AG04449 (cell line): ENCODE data around the gene ZFPL1.

ENCODE experiments used
- CTCF ChIA-PET: fragments of 350-600 bp; formaldehyde crosslinking; extraction: SDS; loops from one replicate; lab custom pipeline; 2021; ENCODE audit warnings: antibody characterized with exemption; lab: Yijun Ruan, JAX
- POLR2A ChIA-PET: fragments of 400-600, 350-600 bp; formaldehyde crosslinking; extraction: SDS; loops from one replicate; lab custom pipeline; 2020; ENCODE audit warnings: antibody characterized with exemption, inconsistent platforms; lab: Yijun Ruan, JAX
- DNase-seq: peaks from one replicate; pipeline ENCODE4 v3.0.0-alpha.2; 2010; ENCODE audit warnings: low read depth, low spot score
- H3K4me3 ChIP-seq: 2 replicates; pipeline ENCODE4 v1.5.1; 2011; ENCODE audit warnings: low read depth, mild to moderate bottlenecking, control low read depth, low read length
- TF ChIP-seq, protein P1 (sequence below): IDR thresholded peaks from one replicate; pipeline ENCODE4 v1.5.1; 2011; ENCODE audit warnings: mild to moderate bottlenecking, moderate library complexity, low read length, control low read depth, inconsistent platforms; ENCODE audit not compliant: insufficient read depth; ENCODE audit errors: missing control alignments

ZFPL1 gene

DNA sequence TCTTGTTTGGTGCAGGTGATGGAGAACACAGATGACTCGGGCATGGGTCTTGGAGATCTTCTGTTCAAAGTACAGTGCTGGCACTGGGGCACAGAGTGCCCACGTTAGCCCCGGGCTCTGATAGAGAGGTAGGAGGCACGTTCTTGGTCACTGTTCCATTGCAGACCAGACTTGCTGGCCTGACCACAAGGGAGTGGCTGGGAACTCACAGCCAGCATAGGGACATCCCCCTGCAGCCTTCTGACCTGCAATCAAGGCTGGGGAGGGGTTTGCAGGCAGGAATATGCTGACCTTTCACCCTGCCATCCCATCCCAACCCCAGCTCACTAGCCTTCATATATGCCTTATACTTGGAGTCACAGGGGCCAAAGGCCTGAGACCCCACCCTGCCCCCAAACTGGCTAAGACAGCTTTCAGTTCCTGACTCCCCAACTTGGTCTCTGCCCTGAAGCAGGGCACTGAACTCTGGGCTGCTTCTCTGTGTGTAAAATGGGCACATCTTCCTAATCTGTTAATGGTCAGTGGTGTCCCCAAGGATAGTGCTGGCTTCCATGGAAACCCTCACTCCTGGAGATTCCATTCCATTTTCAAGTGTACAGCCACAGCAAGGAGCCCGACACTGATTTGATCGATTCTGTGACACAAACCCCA, 42.7 kb downstream of the ZFPL1 start:
- TF ChIP-seq, protein P1, sequence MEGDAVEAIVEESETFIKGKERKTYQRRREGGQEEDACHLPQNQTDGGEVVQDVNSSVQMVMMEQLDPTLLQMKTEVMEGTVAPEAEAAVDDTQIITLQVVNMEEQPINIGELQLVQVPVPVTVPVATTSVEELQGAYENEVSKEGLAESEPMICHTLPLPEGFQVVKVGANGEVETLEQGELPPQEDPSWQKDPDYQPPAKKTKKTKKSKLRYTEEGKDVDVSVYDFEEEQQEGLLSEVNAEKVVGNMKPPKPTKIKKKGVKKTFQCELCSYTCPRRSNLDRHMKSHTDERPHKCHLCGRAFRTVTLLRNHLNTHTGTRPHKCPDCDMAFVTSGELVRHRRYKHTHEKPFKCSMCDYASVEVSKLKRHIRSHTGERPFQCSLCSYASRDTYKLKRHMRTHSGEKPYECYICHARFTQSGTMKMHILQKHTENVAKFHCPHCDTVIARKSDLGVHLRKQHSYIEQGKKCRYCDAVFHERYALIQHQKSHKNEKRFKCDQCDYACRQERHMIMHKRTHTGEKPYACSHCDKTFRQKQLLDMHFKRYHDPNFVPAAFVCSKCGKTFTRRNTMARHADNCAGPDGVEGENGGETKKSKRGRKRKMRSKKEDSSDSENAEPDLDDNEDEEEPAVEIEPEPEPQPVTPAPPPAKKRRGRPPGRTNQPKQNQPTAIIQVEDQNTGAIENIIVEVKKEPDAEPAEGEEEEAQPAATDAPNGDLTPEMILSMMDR = no peak
- H3K4me3 ChIP-seq = no peak overlapping the region
- DNase-seq = no peak
- CTCF ChIA-PET = interaction anchor here (1.0 to 1.4 kb wide), 3 partner anchors 13 to 139 kb away, joined by 3 read pairs; no protein-coding TSS in a partner anchor
- POLR2A ChIA-PET = interaction anchor here (2.2 kb wide), 1 partner anchor 8 kb away, joined by 7 read pairs; no protein-coding TSS in a partner anchor

DNA sequence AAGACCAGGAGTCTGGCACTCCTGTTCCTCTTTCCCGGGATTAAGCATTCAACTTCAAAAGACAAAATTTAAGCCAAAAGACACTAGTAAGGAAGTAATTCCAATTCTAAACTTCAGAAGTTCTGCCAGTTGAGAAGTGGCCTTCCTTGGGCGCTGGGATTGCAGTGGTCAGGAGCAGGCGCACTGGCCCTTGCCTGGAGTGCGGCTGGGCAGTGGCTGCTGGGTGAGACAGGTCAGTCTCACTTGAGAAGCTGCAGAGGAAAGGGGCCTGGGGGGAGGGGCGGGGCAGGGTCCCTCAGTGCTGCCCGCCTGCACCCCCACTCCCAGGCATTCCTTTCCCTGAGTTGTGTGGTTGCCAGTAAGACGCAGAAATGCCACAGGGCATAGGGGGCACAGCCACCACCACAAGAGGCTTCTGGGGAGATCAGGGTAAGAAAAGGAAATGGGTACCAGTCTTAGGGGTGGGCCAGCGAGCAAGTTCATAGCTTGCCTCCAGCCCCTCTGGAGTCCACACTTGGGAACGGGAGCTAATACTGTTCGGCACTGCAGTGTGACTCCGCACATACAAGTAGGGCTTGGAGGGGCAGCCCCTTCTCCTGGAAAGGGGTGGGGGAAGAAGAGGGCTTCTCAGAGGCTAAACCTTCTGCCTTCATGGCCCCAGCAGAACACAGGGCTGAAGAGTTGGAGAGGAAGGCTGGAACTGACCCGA, 43.6 kb downstream of the ZFPL1 start:
- ChIA-PET CTCF (interaction anchor here (1.0 to 1.9 kb wide), 4 partner anchors 10 to 113 kb away, joined by 3 to 11 read pairs (median 4); partner anchors contain the start of genes ARL2, TM7SF2 and ZNHIT2), POLR2A (interaction anchor here (0.6 kb wide), 1 partner anchor 63 kb away, joined by 3 read pairs; no protein-coding TSS in a partner anchor)
- TF ChIP-seq, protein P1 = no peak
- H3K4me3 ChIP-seq = no peak overlapping the region
- no peak for DNase-seq

DNA sequence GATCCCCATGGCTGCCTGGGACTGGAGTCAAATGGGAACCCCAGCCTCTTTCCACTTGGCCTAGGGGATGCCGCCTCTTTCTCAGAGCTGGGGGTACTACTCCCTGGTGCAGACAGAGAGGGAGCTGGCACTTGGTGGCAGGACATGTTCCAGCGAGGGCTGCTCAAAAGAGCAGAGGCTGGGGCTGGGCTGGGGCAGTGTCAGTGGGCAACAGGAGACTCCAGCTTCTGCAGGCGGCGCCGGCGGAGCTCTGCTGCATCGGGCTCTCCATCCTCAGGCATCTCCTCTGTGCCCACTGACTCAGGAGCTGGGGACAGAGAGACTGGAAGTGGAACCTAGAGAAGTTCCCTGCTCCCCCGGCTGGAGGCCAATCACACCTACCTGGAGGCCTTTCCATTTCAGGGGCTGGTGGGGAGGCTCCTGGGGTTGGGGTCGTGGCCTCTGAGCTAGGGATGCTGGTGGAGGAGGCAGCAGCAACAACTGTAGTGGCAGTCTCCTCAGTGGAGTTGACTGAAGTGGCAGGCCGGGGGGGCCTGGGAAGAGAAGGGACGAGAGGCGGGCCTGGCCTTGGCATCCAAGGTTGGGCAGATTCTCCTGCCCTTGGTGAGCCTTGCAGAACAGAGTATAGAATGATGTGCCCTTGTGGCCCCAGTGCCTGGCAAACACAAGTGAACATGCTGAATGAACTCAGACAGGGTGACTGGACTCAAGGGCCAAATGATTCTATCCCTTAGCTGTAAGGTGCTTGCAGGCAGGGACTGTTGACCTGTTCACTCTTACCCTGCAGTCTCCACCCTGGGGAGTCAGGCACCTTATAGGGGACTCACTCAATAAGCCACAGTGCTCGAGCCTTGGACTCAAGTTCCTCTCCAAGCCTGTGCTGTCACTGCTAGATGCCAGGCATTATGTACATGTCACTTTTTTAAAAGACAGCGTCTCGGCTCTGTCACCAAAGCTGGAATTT, 44.4 kb downstream of the ZFPL1 start:
- CTCF ChIA-PET = interaction anchor here (1.3 to 1.9 kb wide), 4 partner anchors 11 to 114 kb away, joined by 3 to 11 read pairs (median 5); partner anchors contain the start of genes ARL2, TM7SF2 and ZNHIT2
- POLR2A ChIA-PET = interaction anchor here (0.6 kb wide), 1 partner anchor 334 kb away, joined by 3 read pairs; no protein-coding TSS in a partner anchor
- no peak overlapping the region for H3K4me3 ChIP-seq
- TF ChIP-seq, protein P1 = no peak
- DNase-seq = no peak

DNA sequence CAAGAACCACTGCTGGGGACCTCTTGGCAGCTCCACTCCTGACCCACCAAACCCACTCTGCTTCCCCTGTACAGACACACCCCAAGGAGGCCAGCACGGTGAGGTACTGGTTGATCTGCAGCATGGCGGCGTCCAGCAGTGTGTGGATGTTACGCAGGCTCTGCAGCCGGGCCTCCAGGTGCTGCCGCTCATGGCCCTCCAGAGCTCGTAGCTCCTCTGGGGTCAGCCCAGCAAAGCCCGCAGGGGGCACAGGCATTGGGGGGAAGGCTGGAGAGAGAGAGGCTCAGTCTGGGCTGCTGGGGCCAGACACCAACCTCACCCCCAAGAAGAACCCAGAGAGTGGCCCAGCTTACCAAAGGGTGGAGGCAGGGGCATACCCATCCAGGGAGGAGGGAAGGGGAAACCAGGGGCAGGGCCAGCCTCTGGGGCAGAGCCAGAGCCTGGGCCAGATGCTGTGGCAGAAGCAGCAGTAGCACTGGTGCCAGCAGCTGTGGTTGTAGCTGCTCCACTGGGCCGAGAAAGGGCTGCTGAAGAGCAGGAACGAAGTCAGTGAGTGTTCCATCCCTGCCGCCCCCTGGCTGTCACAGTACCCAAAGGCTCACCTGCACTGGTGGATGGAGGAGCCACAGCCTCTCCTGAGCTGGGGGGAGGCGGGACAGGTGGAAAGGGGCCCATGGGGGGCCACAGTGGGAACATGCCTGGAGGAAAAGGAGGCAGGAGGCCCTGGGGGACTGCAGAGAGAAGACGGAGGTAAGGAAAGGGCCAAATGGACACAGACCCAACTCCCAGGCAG, 45.8 kb downstream of the ZFPL1 start:
- no peak overlapping the region for H3K4me3 ChIP-seq
- no peak for DNase-seq
- TF ChIP-seq, protein P1 = no peak
- POLR2A ChIA-PET = interaction anchor here (2.4 kb wide), 1 partner anchor 8 kb away, joined by 12 read pairs; the partner anchor contains the start of genes FAU and MRPL49
- CTCF ChIA-PET = interaction anchor here (0.7 to 1.6 kb wide), 4 partner anchors 9 to 19 kb away, joined by 3 to 6 read pairs (median 4); partner anchors contain the start of genes TM7SF2 and ZNHIT2

DNA sequence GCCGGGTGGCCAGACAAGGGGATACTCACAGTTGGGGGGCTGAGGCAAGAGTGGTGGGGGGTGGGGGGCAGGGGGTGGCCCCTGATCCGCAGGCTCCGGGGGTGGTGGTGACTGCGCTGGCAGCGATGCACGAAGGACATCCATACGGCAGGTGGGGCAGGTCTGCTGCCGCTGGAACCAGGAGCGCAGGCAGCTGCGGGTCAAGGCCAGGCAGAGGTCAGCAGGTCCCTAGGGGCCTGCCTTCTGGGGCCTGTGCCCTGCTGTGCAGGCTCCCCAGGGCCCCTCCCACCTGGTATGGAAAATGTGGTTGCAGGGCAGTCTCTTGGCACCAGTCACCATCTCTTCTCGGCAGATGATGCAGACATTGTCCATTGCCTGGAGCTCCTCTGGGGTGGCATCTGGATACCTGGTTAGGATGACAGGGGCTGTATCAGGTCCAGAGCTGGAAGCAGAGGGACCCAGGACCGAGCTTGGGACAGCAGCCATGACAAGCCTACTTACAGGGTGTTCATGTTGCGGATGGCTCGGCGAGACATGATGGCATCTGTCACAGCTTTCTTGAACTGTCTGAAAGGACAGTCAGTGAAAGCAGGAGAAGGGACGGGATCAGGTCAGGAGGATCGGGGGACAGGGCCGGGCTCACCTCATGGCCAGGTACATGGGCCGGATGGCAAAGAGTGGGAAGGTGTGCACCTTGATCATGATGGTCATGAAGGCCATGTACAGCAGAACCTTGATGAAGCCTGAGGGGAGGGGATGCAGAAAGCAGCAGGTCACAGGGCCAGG, 46.8 kb downstream of the ZFPL1 start:
- no peak overlapping the region for H3K4me3 ChIP-seq
- ChIA-PET POLR2A (interaction anchor here (2.4 kb wide), 1 partner anchor 9 kb away, joined by 12 read pairs; the partner anchor contains the start of genes FAU and MRPL49), CTCF (interaction anchor here (0.8 to 1.8 kb wide), 7 partner anchors 8 to 51 kb away, joined by 3 to 5 read pairs (median 3); partner anchors contain the start of genes CAPN1, MRPL49, TM7SF2 and ZNHIT2)
- TF ChIP-seq, protein P1 = no peak
- no peak for DNase-seq
